Gastroesophageal sphincter (tissue), 3 donors: ENCODE measurements around the gene PRICKLE4.

Source experiments
- EP300 ChIP-seq: sonication (generic); formaldehyde crosslinking; IDR thresholded peaks from one replicate; pipeline ENCODE4 v1.6.1; 2017; ENCODE audit warnings: antibody characterized with exemption, mild to moderate bottlenecking
- POLR2A ChIP-seq, 2 donors: fragments of 450-650 bp; IDR thresholded peaks; one replicate each; pipeline ENCODE4 v1.6.1; 2017; ENCODE audit warnings: antibody characterized with exemption in 2 of 2, mild to moderate bottlenecking in 2 of 2, moderate library complexity in 1 of 2
- POLR2AphosphoS5 ChIP-seq: sonication (generic); formaldehyde crosslinking; IDR thresholded peaks from one replicate; pipeline ENCODE4 v1.6.1; 2017; ENCODE audit warnings: antibody characterized with exemption
- TF ChIP-seq, protein P1 (sequence below), 4 experiments: fragments of 200-600 bp in 2 of 4; fragments of 450-650 bp in 2 of 4; sonication (generic) in 1 of 4; IDR thresholded peaks; one replicate each; pipeline ENCODE4 v1.5.1; 2017 to 2019; ENCODE audit warnings: antibody characterized with exemption in 4 of 4, mild to moderate bottlenecking in 2 of 4, moderate library complexity in 2 of 4

- TF ChIP-seq POLR2A (IDR thresholded peaks at IDR 0.05) (no peak), POLR2AphosphoS5 (no peak), EP300 (no peak)
- TF ChIP-seq, protein P1, sequence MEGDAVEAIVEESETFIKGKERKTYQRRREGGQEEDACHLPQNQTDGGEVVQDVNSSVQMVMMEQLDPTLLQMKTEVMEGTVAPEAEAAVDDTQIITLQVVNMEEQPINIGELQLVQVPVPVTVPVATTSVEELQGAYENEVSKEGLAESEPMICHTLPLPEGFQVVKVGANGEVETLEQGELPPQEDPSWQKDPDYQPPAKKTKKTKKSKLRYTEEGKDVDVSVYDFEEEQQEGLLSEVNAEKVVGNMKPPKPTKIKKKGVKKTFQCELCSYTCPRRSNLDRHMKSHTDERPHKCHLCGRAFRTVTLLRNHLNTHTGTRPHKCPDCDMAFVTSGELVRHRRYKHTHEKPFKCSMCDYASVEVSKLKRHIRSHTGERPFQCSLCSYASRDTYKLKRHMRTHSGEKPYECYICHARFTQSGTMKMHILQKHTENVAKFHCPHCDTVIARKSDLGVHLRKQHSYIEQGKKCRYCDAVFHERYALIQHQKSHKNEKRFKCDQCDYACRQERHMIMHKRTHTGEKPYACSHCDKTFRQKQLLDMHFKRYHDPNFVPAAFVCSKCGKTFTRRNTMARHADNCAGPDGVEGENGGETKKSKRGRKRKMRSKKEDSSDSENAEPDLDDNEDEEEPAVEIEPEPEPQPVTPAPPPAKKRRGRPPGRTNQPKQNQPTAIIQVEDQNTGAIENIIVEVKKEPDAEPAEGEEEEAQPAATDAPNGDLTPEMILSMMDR (IDR thresholded peaks at IDR 0.05): no peak
Observed at GRCh38 chr6:41805830-41806774, 25.5 kb downstream of the PRICKLE4 start.
